WTC11 (cell line): Measurements from ENCODE around the gene SH3YL1. TPM values are rescaled to one million over a fixed set of nuclear protein-coding genes. Genes with fewer than 3 reads are reported as not detected.

ENCODE experiments used
- ATAC-seq: fragments of 200-7000 bp; cut with Tn5 transposase; 2 replicates; pipeline ENCODE4 v1.10.0; 2021; ENCODE audit warnings: mild to moderate bottlenecking, moderate library complexity
- CTCF ChIA-PET: fragments of 300-600 bp; sonication (Branson Sonifier 250); formaldehyde crosslinking; loops from one replicate; lab custom pipeline; 2021; ENCODE audit warnings: antibody characterized with exemption; lab: Charles Lee
- POLR2A ChIA-PET: fragments of 350-600 bp; sonication (Branson Sonifier 250); formaldehyde crosslinking; loops from one replicate; lab custom pipeline; 2021; ENCODE audit warnings: antibody characterized with exemption; lab: Charles Lee
- DNase-seq: peaks from one replicate; pipeline ENCODE4 v3.0.0; 2021; ENCODE audit warnings: low spot score
- H3K27ac Mint-ChIP-seq: 2 replicates; pipeline ENCODE4 v1.8.0; 2021; ENCODE audit warnings: mixed read lengths
- H3K27me3 Mint-ChIP-seq: 2 replicates; pipeline ENCODE4 v1.8.0; 2021; ENCODE audit warnings: low read depth, mild to moderate bottlenecking, moderate library complexity, mixed read lengths
- H3K36me3 Mint-ChIP-seq: 2 replicates; pipeline ENCODE4 v1.8.0; 2021; ENCODE audit warnings: mixed read lengths
- H3K4me1 Mint-ChIP-seq: 2 replicates; pipeline ENCODE4 v1.8.0; 2022; ENCODE audit warnings: mixed read lengths
- H3K4me3 Mint-ChIP-seq: 2 replicates; pipeline ENCODE4 v1.8.0; 2021; ENCODE audit warnings: mild to moderate bottlenecking, moderate library complexity, mixed read lengths
- H3K9me3 Mint-ChIP-seq: 2 replicates; pipeline ENCODE4 v1.8.0; 2021; ENCODE audit warnings: mixed read lengths
- ARID4B ChIP-seq: sonication (generic); formaldehyde crosslinking; IDR thresholded peaks from 2 replicates; pipeline ENCODE4 v1.8.0; 2023; ENCODE audit warnings: missing genetic modification reagents, mild to moderate bottlenecking, borderline replicate concordance
- E2F5 ChIP-seq: sonication (generic); formaldehyde crosslinking; IDR thresholded peaks from 2 replicates; pipeline ENCODE4 v1.8.1; 2022; ENCODE audit warnings: mild to moderate bottlenecking, moderate library complexity, missing genetic modification reagents
- GABPB1 ChIP-seq: sonication (generic); formaldehyde crosslinking; IDR thresholded peaks from 2 replicates; pipeline ENCODE4 v1.8.1; 2023; ENCODE audit warnings: mild to moderate bottlenecking, missing genetic modification reagents
- MAX ChIP-seq: sonication (generic); formaldehyde crosslinking; IDR thresholded peaks from 2 replicates; pipeline ENCODE4 v1.8.0; 2022; ENCODE audit warnings: mild to moderate bottlenecking, missing genetic modification reagents
- MYBL2 ChIP-seq: sonication (generic); formaldehyde crosslinking; IDR thresholded peaks from 2 replicates; pipeline ENCODE4 v1.8.1; 2023; ENCODE audit warnings: mild to moderate bottlenecking, moderate library complexity, missing genetic modification reagents
- NFATC4 ChIP-seq: fragments of 250-450 bp; sonication (Bioruptor Pico); IDR thresholded peaks from 2 replicates; pipeline ENCODE4 v1.9.0; 2021; ENCODE audit warnings: mild to moderate bottlenecking
- NFE2L1 ChIP-seq: sonication (generic); formaldehyde crosslinking; IDR thresholded peaks from 2 replicates; pipeline ENCODE4 v1.8.1; 2023; ENCODE audit warnings: missing genetic modification reagents
- PREB ChIP-seq: sonication (generic); formaldehyde crosslinking; IDR thresholded peaks from 2 replicates; pipeline ENCODE4 v1.8.1; 2022; ENCODE audit warnings: mild to moderate bottlenecking, missing genetic modification reagents, moderate library complexity, borderline replicate concordance
- SMAD3 ChIP-seq: sonication (generic); formaldehyde crosslinking; IDR thresholded peaks from 2 replicates; pipeline ENCODE4 v1.8.0; 2022; ENCODE audit warnings: missing genetic modification reagents, mild to moderate bottlenecking, borderline replicate concordance
- SOX15 ChIP-seq: fragments of 250-450 bp; sonication (Bioruptor Pico); IDR thresholded peaks from 2 replicates; pipeline ENCODE4 v1.9.0; 2021; ENCODE audit warnings: mild to moderate bottlenecking
- SP1 ChIP-seq: sonication (generic); formaldehyde crosslinking; conservative IDR thresholded peaks from 2 replicates; pipeline ENCODE4 v1.8.1; 2022; ENCODE audit warnings: missing genetic modification reagents
- USF1 ChIP-seq: sonication (generic); formaldehyde crosslinking; IDR thresholded peaks from 2 replicates; pipeline ENCODE4 v1.8.0; 2022; ENCODE audit warnings: mild to moderate bottlenecking, missing genetic modification reagents
- ZBTB21 ChIP-seq: sonication (generic); formaldehyde crosslinking; IDR thresholded peaks from 2 replicates; pipeline ENCODE4 v1.8.1; 2023; ENCODE audit warnings: mild to moderate bottlenecking, missing genetic modification reagents, borderline replicate concordance
- ZNF121 ChIP-seq: sonication (generic); formaldehyde crosslinking; IDR thresholded peaks from 2 replicates; pipeline ENCODE4 v1.8.0; 2023; ENCODE audit warnings: missing genetic modification reagents
- ZNF138 ChIP-seq: sonication (generic); formaldehyde crosslinking; conservative IDR thresholded peaks from 2 replicates; pipeline ENCODE4 v1.8.1; 2022; ENCODE audit warnings: mild to moderate bottlenecking, moderate library complexity, missing genetic modification reagents
- ZNF219 ChIP-seq: sonication (generic); formaldehyde crosslinking; IDR thresholded peaks from 2 replicates; pipeline ENCODE4 v1.8.0; 2023; ENCODE audit warnings: missing genetic modification reagents, mild to moderate bottlenecking, borderline replicate concordance
- ZNF416 ChIP-seq: fragments of 250-450 bp; sonication (Bioruptor Pico); IDR thresholded peaks from 2 replicates; pipeline ENCODE4 v1.9.0; 2021; ENCODE audit warnings: mild to moderate bottlenecking, inconsistent platforms
- total RNA-seq: library from RNA; stranded (reverse); gene quantifications from 3 replicates; pipeline ENCODE4 v1.2.3, GENCODE V29; 2021
- TF ChIP-seq, protein P1 (sequence below): sonication (generic); formaldehyde crosslinking; IDR thresholded peaks from 2 replicates; pipeline ENCODE4 v1.8.0; 2022; ENCODE audit warnings: mild to moderate bottlenecking, missing genetic modification reagents
- TF ChIP-seq, protein P2 (sequence below): sonication (generic); formaldehyde crosslinking; IDR thresholded peaks from 2 replicates; pipeline ENCODE4 v1.8.1; 2023; ENCODE audit warnings: mild to moderate bottlenecking, moderate library complexity, missing genetic modification reagents
- TF ChIP-seq, protein P3 (sequence below): sonication (generic); formaldehyde crosslinking; IDR thresholded peaks from 2 replicates; pipeline ENCODE4 v1.8.1; 2023; ENCODE audit warnings: mild to moderate bottlenecking, missing genetic modification reagents
- TF ChIP-seq, protein P4 (sequence below): sonication (generic); formaldehyde crosslinking; IDR thresholded peaks from 2 replicates; pipeline ENCODE4 v1.8.1; 2023; ENCODE audit warnings: mild to moderate bottlenecking, missing genetic modification reagents, moderate library complexity

Gene SH3YL1
- total RNA-seq, 1 experiment from 2014 or later, result 26.4 TPM

- ATAC-seq, result peak; percentile 93
- H3K9me3 Mint-ChIP-seq, result no peaks in the 10 kb centered on the region
- peak within 1 kb of the TSS; percentile 94 for H3K27ac Mint-ChIP-seq
- ChIA-PET POLR2A (interaction anchor here (1.2 kb wide), 1 partner anchor 25 kb away, joined by 4 read pairs; no protein-coding TSS in a partner anchor), CTCF (interaction anchor here (0.7 to 1.8 kb wide), 5 partner anchors 10 to 122 kb away, joined by 3 to 14 read pairs (median 4); no protein-coding TSS in a partner anchor)
- DNase-seq, result peak; percentile 99
- H3K36me3 Mint-ChIP-seq, result peaks cover 17% of the 10 kb centered on the region
- peaks cover 44% of the 10 kb centered on the region for H3K4me1 Mint-ChIP-seq
- peak within 1 kb of the TSS; percentile 89 for H3K4me3 Mint-ChIP-seq
- H3K27me3 Mint-ChIP-seq, result peaks cover 20% of the 10 kb centered on the region
- TF ChIP-seq, protein P1, sequence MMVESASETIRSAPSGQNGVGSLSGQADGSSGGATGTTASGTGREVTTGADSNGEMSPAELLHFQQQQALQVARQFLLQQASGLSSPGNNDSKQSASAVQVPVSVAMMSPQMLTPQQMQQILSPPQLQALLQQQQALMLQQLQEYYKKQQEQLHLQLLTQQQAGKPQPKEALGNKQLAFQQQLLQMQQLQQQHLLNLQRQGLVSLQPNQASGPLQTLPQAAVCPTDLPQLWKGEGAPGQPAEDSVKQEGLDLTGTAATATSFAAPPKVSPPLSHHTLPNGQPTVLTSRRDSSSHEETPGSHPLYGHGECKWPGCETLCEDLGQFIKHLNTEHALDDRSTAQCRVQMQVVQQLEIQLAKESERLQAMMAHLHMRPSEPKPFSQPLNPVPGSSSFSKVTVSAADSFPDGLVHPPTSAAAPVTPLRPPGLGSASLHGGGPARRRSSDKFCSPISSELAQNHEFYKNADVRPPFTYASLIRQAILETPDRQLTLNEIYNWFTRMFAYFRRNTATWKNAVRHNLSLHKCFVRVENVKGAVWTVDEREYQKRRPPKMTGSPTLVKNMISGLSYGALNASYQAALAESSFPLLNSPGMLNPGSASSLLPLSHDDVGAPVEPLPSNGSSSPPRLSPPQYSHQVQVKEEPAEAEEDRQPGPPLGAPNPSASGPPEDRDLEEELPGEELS (CRISPR knock-in tag), result peak; percentile 83
- peak; percentile 83 for TF ChIP-seq MAX (CRISPR knock-in tag)
- TF ChIP-seq, protein P2, sequence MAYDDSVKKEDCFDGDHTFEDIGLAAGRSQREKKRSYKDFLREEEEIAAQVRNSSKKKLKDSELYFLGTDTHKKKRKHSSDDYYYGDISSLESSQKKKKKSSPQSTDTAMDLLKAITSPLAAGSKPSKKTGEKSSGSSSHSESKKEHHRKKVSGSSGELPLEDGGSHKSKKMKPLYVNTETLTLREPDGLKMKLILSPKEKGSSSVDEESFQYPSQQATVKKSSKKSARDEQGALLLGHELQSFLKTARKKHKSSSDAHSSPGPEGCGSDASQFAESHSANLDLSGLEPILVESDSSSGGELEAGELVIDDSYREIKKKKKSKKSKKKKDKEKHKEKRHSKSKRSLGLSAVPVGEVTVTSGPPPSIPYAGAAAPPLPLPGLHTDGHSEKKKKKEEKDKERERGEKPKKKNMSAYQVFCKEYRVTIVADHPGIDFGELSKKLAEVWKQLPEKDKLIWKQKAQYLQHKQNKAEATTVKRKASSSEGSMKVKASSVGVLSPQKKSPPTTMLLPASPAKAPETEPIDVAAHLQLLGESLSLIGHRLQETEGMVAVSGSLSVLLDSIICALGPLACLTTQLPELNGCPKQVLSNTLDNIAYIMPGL, result 0 out of 2 replicates have a peak, but pooled peaks have one; percentile 49
- TF ChIP-seq ZNF138 (CRISPR knock-in tag), result 0 out of 2 replicates have a peak, but pooled peaks have one; percentile 62
- TF ChIP-seq ZNF219 (CRISPR knock-in tag), result no peak
- TF ChIP-seq, protein P3, sequence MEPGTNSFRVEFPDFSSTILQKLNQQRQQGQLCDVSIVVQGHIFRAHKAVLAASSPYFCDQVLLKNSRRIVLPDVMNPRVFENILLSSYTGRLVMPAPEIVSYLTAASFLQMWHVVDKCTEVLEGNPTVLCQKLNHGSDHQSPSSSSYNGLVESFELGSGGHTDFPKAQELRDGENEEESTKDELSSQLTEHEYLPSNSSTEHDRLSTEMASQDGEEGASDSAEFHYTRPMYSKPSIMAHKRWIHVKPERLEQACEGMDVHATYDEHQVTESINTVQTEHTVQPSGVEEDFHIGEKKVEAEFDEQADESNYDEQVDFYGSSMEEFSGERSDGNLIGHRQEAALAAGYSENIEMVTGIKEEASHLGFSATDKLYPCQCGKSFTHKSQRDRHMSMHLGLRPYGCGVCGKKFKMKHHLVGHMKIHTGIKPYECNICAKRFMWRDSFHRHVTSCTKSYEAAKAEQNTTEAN (CRISPR knock-in tag), result peak; percentile 82; the same call in 1 of the 2 replicates
- TF ChIP-seq SMAD3 (CRISPR knock-in tag), result peak; percentile 72; the same call in 1 of the 2 replicates
- 0 out of 2 replicates have a peak, but pooled peaks have one; percentile 76 for TF ChIP-seq ZNF416 (CRISPR knock-in tag)
- peak; percentile 34 for TF ChIP-seq GABPB1 (CRISPR knock-in tag)
- TF ChIP-seq NFE2L1, result peak; percentile 82; the same call in 1 of the 2 replicates
- peak; percentile 50; the same call in 1 of the 2 replicates for TF ChIP-seq USF1 (CRISPR knock-in tag)
- TF ChIP-seq, protein P4, sequence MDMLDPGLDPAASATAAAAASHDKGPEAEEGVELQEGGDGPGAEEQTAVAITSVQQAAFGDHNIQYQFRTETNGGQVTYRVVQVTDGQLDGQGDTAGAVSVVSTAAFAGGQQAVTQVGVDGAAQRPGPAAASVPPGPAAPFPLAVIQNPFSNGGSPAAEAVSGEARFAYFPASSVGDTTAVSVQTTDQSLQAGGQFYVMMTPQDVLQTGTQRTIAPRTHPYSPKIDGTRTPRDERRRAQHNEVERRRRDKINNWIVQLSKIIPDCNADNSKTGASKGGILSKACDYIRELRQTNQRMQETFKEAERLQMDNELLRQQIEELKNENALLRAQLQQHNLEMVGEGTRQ (CRISPR knock-in tag), result peak; percentile 71
- 0 out of 2 replicates have a peak, but pooled peaks have one; percentile 65 for TF ChIP-seq ARID4B (CRISPR knock-in tag)
- TF ChIP-seq ZBTB21 (CRISPR knock-in tag), result peak; percentile 28; the same call in 1 of the 2 replicates
- peak; percentile 88 for TF ChIP-seq SP1 (CRISPR knock-in tag)
- TF ChIP-seq NFATC4, result no peak
- TF ChIP-seq MYBL2 (CRISPR knock-in tag), result peak; percentile 66; the same call in 1 of the 2 replicates
- 0 out of 2 replicates have a peak, but pooled peaks have one; percentile 23 for TF ChIP-seq PREB (CRISPR knock-in tag)
- TF ChIP-seq E2F5 (CRISPR knock-in tag), result peak; percentile 84
- TF ChIP-seq ZNF121 (CRISPR knock-in tag), result no peak
- TF ChIP-seq SOX15 (CRISPR knock-in tag), result no peak
These were observed 949 bp upstream of the SH3YL1 start, which contains the start of gene ACP1 for GRCh38 chr2:264493-265468. TSS of gene ACP1 (plus strand) at chr2:264947. CDS start at chr2:264965, 18 bp downstream.
